GM12878 (cell line): ENCODE measurements around the gene LIMCH1. TPM values are rescaled to one million over a fixed set of nuclear protein-coding genes. Genes with fewer than 3 reads are reported as not detected.

Experiments used
- CBFB ChIP-seq: IDR thresholded peaks from 2 replicates; pipeline ENCODE4 v1.6.1; 2016; ENCODE audit warnings: antibody characterized with exemption, low read depth
- EGR1 ChIP-seq, 2 experiments: IDR thresholded peaks; 1 replicate in 1 of 2; 2 replicates in 1 of 2; pipeline ENCODE4 v1.6.1; 2011 to 2012; ENCODE audit warnings: low read depth in 2 of 2, low read length in 2 of 2, borderline replicate concordance in 1 of 2, mild to moderate bottlenecking in 1 of 2, moderate library complexity in 1 of 2
- EP300 ChIP-seq, 2 experiments: fragments of 150-350 bp in 1 of 2; IDR thresholded peaks; 2 replicates each; pipeline ENCODE4 v1.6.1; 2011 to 2012; ENCODE audit warnings: low read depth in 2 of 2, low read length in 2 of 2, borderline replicate concordance in 1 of 2, improper control_type of control experiment in 1 of 2, inconsistent platforms in 1 of 2; ENCODE audit not compliant: control insufficient read depth in 1 of 2
- FOXM1 ChIP-seq: IDR thresholded peaks from 2 replicates; pipeline ENCODE4 v1.6.1; 2012; ENCODE audit warnings: low read depth, mild to moderate bottlenecking, inconsistent platforms, low read length, moderate library complexity
- HDGF ChIP-seq: fragments of 450-650 bp; IDR thresholded peaks from 2 replicates; pipeline ENCODE4 v1.6.1; 2016; ENCODE audit warnings: antibody characterized with exemption
- JUNB ChIP-seq: IDR thresholded peaks from 2 replicates; pipeline ENCODE4 v1.6.1; 2016; ENCODE audit warnings: antibody characterized with exemption, mild to moderate bottlenecking
- KAT2A ChIP-seq: conservative IDR thresholded peaks from 2 replicates; pipeline ENCODE4 v1.6.1; 2011; ENCODE audit warnings: low read depth, low read length; ENCODE audit not compliant: control insufficient read depth
- NFIC ChIP-seq: IDR thresholded peaks from 2 replicates; pipeline ENCODE4 v1.6.1; 2012; ENCODE audit warnings: low read depth, mild to moderate bottlenecking, inconsistent platforms, low read length, moderate library complexity
- NFXL1 ChIP-seq: fragments of 450-650 bp; IDR thresholded peaks from 2 replicates; pipeline ENCODE4 v1.6.1; 2017; ENCODE audit warnings: antibody characterized with exemption, mild to moderate bottlenecking, borderline replicate concordance
- RAD21 ChIP-seq: IDR thresholded peaks from 2 replicates; pipeline ENCODE4 v1.6.1; 2011; ENCODE audit warnings: mild to moderate bottlenecking, low read depth, low read length, moderate library complexity; ENCODE audit not compliant: insufficient read depth
- RB1 ChIP-seq: fragments of 450-650 bp; formaldehyde crosslinking; IDR thresholded peaks from 2 replicates; pipeline ENCODE4 v1.6.1; 2017; ENCODE audit warnings: mild to moderate bottlenecking, borderline replicate concordance
- SMC3 ChIP-seq: IDR thresholded peaks from 2 replicates; pipeline ENCODE4 v1.6.1; 2011; ENCODE audit warnings: low read length, improper control_type of control experiment, borderline replicate concordance
- polyA plus RNA-seq, 11 experiments: library from polyadenylated mRNA; depleted of rRNA in 4 of 11; unstranded in 6 of 11; stranded (reverse) in 5 of 11; fragments of >200 nt; fragmentation: Nextera tagmentation in 4 of 11; fragmentation: Illumina TruSeq in 1 of 11; extraction: Ambion mirVana in 4 of 11; extraction: Trizol in 1 of 11; gene quantifications; 1 replicate in 1 of 11; 2 replicates in 10 of 11; pipeline versions ENCODE4 v1.2.1 to v1.2.3, GENCODE V29; 2011 to 2016; ENCODE audit warnings: inconsistent platforms in 2 of 11, missing spikeins in 2 of 11, low read depth in 1 of 11
- total RNA-seq, 4 experiments: library from RNA; depleted of rRNA in 3 of 4; stranded (reverse); fragments of >200 nt in 3 of 4; fragmentation: Illumina TruSeq in 1 of 4; extraction: Trizol in 1 of 4; gene quantifications; 2 replicates each; pipeline versions ENCODE4 v1.2.1 to v1.2.3, GENCODE V29; 2013 to 2021
- TF ChIP-seq, protein P1 (sequence below): fragments of 450-650 bp; formaldehyde crosslinking; IDR thresholded peaks from 2 replicates; pipeline ENCODE4 v1.4.0; 2022; ENCODE audit warnings: mild to moderate bottlenecking, moderate library complexity
- TF ChIP-seq, protein P2 (sequence below): IDR thresholded peaks from 2 replicates; pipeline ENCODE4 v1.6.1; 2011; ENCODE audit warnings: mild to moderate bottlenecking, low read depth, low read length, moderate library complexity; ENCODE audit not compliant: insufficient replicate concordance

LIMCH1 gene
- total and polyA plus RNA-seq, 10 of the 15 experiments (the other 5 are each of a cell fraction or from before 2014, with no cell fraction given): 0.07 to 0.15 TPM; not detected in 8

DNA sequence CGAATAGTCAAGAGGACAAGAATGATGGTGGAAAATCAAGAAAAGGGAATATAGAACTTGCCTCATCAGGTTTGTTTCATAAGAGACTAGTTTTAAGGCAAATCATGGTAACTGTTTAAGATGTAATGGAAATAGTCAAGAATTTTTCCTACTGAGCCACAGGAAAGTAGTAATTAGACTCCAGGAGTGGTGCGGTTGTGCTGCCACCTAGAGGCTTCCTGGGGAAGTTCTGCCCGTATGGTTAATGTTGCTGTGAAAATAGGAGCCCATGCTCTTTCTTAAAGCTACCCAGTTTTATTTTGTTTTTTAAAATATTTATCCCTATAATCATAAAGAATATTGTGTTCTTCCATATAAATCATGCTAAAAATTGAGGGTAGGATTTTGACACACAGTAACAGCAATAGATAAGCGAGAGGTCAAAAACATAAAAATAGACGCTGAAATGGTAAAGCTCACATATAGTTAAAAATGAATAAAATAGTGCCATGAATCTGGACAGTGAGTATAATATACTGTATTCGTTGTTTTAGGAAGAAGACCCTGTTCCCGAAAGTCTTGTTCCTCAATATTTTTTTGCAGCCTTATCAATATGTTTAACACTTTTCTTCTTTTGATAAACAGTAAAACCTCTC lies 123.6 kb downstream of the LIMCH1 start (continued):
- TF ChIP-seq, protein P1, sequence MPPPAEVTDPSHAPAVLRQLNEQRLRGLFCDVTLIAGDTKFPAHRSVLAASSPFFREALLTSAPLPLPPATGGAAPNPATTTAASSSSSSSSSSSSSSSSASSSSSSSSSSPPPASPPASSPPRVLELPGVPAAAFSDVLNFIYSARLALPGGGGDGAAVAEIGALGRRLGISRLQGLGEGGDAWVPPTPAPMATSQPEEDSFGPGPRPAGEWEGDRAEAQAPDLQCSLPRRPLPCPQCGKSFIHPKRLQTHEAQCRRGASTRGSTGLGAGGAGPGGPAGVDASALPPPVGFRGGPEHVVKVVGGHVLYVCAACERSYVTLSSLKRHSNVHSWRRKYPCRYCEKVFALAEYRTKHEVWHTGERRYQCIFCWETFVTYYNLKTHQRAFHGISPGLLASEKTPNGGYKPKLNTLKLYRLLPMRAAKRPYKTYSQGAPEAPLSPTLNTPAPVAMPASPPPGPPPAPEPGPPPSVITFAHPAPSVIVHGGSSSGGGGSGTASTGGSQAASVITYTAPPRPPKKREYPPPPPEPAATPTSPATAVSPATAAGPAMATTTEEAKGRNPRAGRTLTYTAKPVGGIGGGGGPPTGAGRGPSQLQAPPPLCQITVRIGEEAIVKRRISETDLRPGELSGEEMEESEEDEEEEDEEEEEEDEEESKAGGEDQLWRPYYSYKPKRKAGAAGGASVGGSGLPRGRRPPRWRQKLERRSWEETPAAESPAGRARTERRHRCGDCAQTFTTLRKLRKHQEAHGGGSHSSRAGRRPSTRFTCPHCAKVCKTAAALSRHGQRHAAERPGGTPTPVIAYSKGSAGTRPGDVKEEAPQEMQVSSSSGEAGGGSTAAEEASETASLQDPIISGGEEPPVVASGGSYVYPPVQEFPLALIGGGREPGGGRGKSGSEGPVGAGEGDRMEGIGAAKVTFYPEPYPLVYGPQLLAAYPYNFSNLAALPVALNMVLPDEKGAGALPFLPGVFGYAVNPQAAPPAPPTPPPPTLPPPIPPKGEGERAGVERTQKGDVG (CRISPR knock-in tag): no peak
- TF ChIP-seq CBFB (no peak), FOXM1 (no peak), EGR1 (IDR thresholded peaks at IDR 0.05; ENCODE audit: borderline replicate concordance in 1 of 2, low read depth in 2 of 2, low read length in 2 of 2) (no peak), SMC3 (peak; percentile 84), NFXL1 (no peak), HDGF (no peak), EP300 (IDR thresholded peaks at IDR 0.05; ENCODE audit: borderline replicate concordance in 1 of 2, control insufficient read depth in 1 of 2, low read depth in 2 of 2, low read length in 2 of 2) (no peak), RAD21 (peak; percentile 79), KAT2A (no peak), JUNB (no peak), RB1 (no peak), NFIC (no peak)
- TF ChIP-seq, protein P2, sequence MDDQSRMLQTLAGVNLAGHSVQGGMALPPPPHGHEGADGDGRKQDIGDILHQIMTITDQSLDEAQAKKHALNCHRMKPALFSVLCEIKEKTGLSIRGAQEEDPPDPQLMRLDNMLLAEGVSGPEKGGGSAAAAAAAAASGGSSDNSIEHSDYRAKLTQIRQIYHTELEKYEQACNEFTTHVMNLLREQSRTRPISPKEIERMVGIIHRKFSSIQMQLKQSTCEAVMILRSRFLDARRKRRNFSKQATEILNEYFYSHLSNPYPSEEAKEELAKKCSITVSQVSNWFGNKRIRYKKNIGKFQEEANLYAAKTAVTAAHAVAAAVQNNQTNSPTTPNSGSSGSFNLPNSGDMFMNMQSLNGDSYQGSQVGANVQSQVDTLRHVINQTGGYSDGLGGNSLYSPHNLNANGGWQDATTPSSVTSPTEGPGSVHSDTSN: no peak
